H9 (cell line): ENCODE measurements around the gene ITIH4. TPM values are rescaled to one million over a fixed set of nuclear protein-coding genes. Genes with fewer than 3 reads are reported as not detected.
A peak's percentile ranks its signal among the peaks of the same experiment; 100 is the strongest.

ENCODE experiments used
- DNase-seq: peaks from one replicate; pipeline ENCODE4 v3.0.0-alpha.2; 2017
- H2AFZ ChIP-seq: one replicate; pipeline ENCODE4 v1.6.1; 2013; ENCODE audit warnings: mild to moderate bottlenecking, low read length, control low read depth, moderate library complexity
- H2AK5ac ChIP-seq: 2 replicates; pipeline ENCODE4 v1.6.1; 2013; ENCODE audit warnings: low read length, control low read depth, mixed read lengths; ENCODE audit not compliant: insufficient read length
- H2BK120ac ChIP-seq: one replicate; pipeline ENCODE4 v1.6.1; 2013; ENCODE audit warnings: low read depth, mild to moderate bottlenecking, low read length, control low read depth, inconsistent platforms; ENCODE audit not compliant: poor library complexity, severe bottlenecking
- H2BK12ac ChIP-seq: 2 replicates; pipeline ENCODE4 v1.6.1; 2013; ENCODE audit warnings: low read length, control low read depth, mixed read lengths, low read depth; ENCODE audit not compliant: insufficient read length
- H2BK15ac ChIP-seq: 2 replicates; pipeline ENCODE4 v1.6.1; 2013; ENCODE audit warnings: low read depth, low read length, control low read depth
- H2BK20ac ChIP-seq: one replicate; pipeline ENCODE4 v1.6.1; 2013; ENCODE audit warnings: low read depth, mild to moderate bottlenecking, low read length, control low read depth, inconsistent platforms; ENCODE audit not compliant: poor library complexity, severe bottlenecking
- H2BK5ac ChIP-seq: 2 replicates; pipeline ENCODE4 v1.6.1; 2013; ENCODE audit warnings: low read length, control low read depth, mixed read lengths; ENCODE audit not compliant: insufficient read length
- H3K14ac ChIP-seq: 2 replicates; pipeline ENCODE4 v1.6.1; 2013; ENCODE audit warnings: low read length, control low read depth; ENCODE audit not compliant: insufficient read depth
- H3K18ac ChIP-seq: 2 replicates; pipeline ENCODE4 v1.6.1; 2013; ENCODE audit warnings: low read depth, mild to moderate bottlenecking, mixed read lengths, low read length, control low read depth; ENCODE audit not compliant: insufficient read length
- H3K23ac ChIP-seq: 2 replicates; pipeline ENCODE4 v1.6.1; 2013; ENCODE audit warnings: low read length, control low read depth, mixed read lengths, low read depth; ENCODE audit not compliant: insufficient read length
- H3K23me2 ChIP-seq: 2 replicates; pipeline ENCODE4 v1.6.1; 2013; ENCODE audit warnings: low read depth, mild to moderate bottlenecking, mixed read lengths, low read length, control low read depth; ENCODE audit not compliant: insufficient read length, poor library complexity, severe bottlenecking
- H3K27ac ChIP-seq: 2 replicates; pipeline ENCODE4 v1.5.1; 2013; ENCODE audit warnings: low read length, control low read depth, mixed read lengths, low read depth; ENCODE audit not compliant: insufficient read length
- H3K27me3 ChIP-seq: 2 replicates; pipeline ENCODE4 v1.6.1; 2013; ENCODE audit warnings: low read length, control low read depth, inconsistent platforms; ENCODE audit not compliant: insufficient read depth
- H3K4ac ChIP-seq: 2 replicates; pipeline ENCODE4 v1.6.1; 2013; ENCODE audit warnings: low read depth, mild to moderate bottlenecking, control low read depth, inconsistent platforms, low read length, moderate library complexity
- H3K4me1 ChIP-seq: 2 replicates; pipeline ENCODE4 v1.6.1; 2013; ENCODE audit warnings: low read length, control low read depth, inconsistent platforms; ENCODE audit not compliant: insufficient read depth
- H3K4me2 ChIP-seq: 2 replicates; pipeline ENCODE4 v1.6.1; 2013; ENCODE audit warnings: low read length, control low read depth, mixed read lengths; ENCODE audit not compliant: insufficient read length, insufficient read depth
- H3K56ac ChIP-seq: 2 replicates; pipeline ENCODE4 v1.6.1; 2013; ENCODE audit warnings: low read depth, mild to moderate bottlenecking, mixed read lengths, low read length, control low read depth; ENCODE audit not compliant: insufficient read length
- H3K79me1 ChIP-seq: 2 replicates; pipeline ENCODE4 v1.6.1; 2013; ENCODE audit warnings: low read depth, mild to moderate bottlenecking, moderate library complexity, low read length, control low read depth, inconsistent platforms; ENCODE audit not compliant: insufficient read depth, poor library complexity, severe bottlenecking
- H3K79me2 ChIP-seq: 2 replicates; pipeline ENCODE4 v1.6.1; 2013; ENCODE audit warnings: low read length, control low read depth, inconsistent platforms; ENCODE audit not compliant: insufficient read depth
- H3K9ac ChIP-seq: 2 replicates; pipeline ENCODE4 v1.6.1; 2013; ENCODE audit warnings: low read length, control low read depth, mixed read lengths; ENCODE audit not compliant: insufficient read length; ENCODE audit errors: extremely low read depth
- H3K9me3 ChIP-seq: one replicate; pipeline ENCODE4 v1.6.1; 2013; ENCODE audit warnings: low read depth, low read length, inconsistent platforms; ENCODE audit not compliant: control insufficient read depth
- H3T11ph ChIP-seq: one replicate; pipeline ENCODE4 v1.6.1; 2013; ENCODE audit warnings: mild to moderate bottlenecking, low read length, control low read depth, inconsistent platforms
- H4K20me1 ChIP-seq: one replicate; pipeline ENCODE4 v1.6.1; 2013; ENCODE audit not compliant: control insufficient read depth, insufficient read length, insufficient read depth
- H4K5ac ChIP-seq: 2 replicates; pipeline ENCODE4 v1.6.1; 2013; ENCODE audit warnings: low read depth, mild to moderate bottlenecking, mixed read lengths, low read length, control low read depth; ENCODE audit not compliant: insufficient read length
- H4K8ac ChIP-seq: replicated peaks from 2 replicates; pipeline ENCODE4 v1.6.1; 2013; ENCODE audit warnings: low read length, control low read depth, mixed read lengths, low read depth; ENCODE audit not compliant: insufficient read length
- H4K91ac ChIP-seq: 2 replicates; pipeline ENCODE4 v1.6.1; 2013; ENCODE audit warnings: low read depth, mild to moderate bottlenecking, moderate library complexity, mixed read lengths, low read length, control low read depth; ENCODE audit not compliant: insufficient read length
- H3K27ac Mint-ChIP-seq, 3 experiments: 2 replicates in 2 of 3; 3 replicates in 1 of 3; pipeline ENCODE4 v1.8.0; 2020 to 2021; ENCODE audit warnings: mixed read lengths in 3 of 3, mild to moderate bottlenecking in 1 of 3, moderate library complexity in 1 of 3
- H3K27me3 Mint-ChIP-seq: 2 replicates; pipeline ENCODE4 v1.8.0; 2021; ENCODE audit warnings: low read depth, mild to moderate bottlenecking, moderate library complexity, mixed read lengths
- H3K36me3 Mint-ChIP-seq, 3 experiments: 2 replicates in 2 of 3; 3 replicates in 1 of 3; pipeline ENCODE4 v1.8.0; 2020 to 2021; ENCODE audit warnings: low read depth in 3 of 3, mixed read lengths in 3 of 3; ENCODE audit not compliant: insufficient read depth in 1 of 3
- H3K4me1 Mint-ChIP-seq, 2 experiments: 2 replicates each; pipeline ENCODE4 v1.8.0; 2020; ENCODE audit warnings: mixed read lengths in 2 of 2
- H3K4me3 Mint-ChIP-seq, 2 experiments: 2 replicates in 1 of 2; 3 replicates in 1 of 2; pipeline ENCODE4 v1.8.0; 2020 to 2021; ENCODE audit warnings: mild to moderate bottlenecking in 2 of 2, mixed read lengths in 2 of 2, moderate library complexity in 1 of 2
- H3K9me3 Mint-ChIP-seq, 2 experiments: 2 replicates in 1 of 2; 3 replicates in 1 of 2; pipeline ENCODE4 v1.8.0; 2020; ENCODE audit warnings: mild to moderate bottlenecking in 2 of 2, mixed read lengths in 2 of 2, moderate library complexity in 1 of 2
- WGBS: extraction: QIAGEN DNeasy Blood & Tissue Kit; methylation state at CpG from one replicate; pipeline ENCODE4 v1.1.7; 2013; ENCODE audit warnings: missing lambda C conversion rate, low lambda C conversion rate, mixed read lengths; ENCODE audit not compliant: insufficient read length; ENCODE audit errors: extremely low coverage; 5-methylcytosine and 5-hydroxymethylcytosine counted together
- long read RNA-seq: library from polyadenylated mRNA; unstranded; transcript quantifications from one replicate; pipeline ENCODE4 v2.0.0, GENCODE V29; 2020
- total RNA-seq: library from RNA; stranded (reverse); gene quantifications from 2 replicates; pipeline ENCODE4 v1.2.1, GENCODE V29; 2021
- TF ChIP-seq, protein P1 (sequence below): fragments of 200-600 bp; sonication (generic); conservative IDR thresholded peaks from 3 replicates; pipeline ENCODE4 v1.8.0; 2021; ENCODE audit warnings: antibody characterized with exemption, mild to moderate bottlenecking

The ITIH4 gene
- 3.0 and 3.4 TPM in 2 replicates for total RNA-seq
- long read RNA-seq: 0 reads

DNA sequence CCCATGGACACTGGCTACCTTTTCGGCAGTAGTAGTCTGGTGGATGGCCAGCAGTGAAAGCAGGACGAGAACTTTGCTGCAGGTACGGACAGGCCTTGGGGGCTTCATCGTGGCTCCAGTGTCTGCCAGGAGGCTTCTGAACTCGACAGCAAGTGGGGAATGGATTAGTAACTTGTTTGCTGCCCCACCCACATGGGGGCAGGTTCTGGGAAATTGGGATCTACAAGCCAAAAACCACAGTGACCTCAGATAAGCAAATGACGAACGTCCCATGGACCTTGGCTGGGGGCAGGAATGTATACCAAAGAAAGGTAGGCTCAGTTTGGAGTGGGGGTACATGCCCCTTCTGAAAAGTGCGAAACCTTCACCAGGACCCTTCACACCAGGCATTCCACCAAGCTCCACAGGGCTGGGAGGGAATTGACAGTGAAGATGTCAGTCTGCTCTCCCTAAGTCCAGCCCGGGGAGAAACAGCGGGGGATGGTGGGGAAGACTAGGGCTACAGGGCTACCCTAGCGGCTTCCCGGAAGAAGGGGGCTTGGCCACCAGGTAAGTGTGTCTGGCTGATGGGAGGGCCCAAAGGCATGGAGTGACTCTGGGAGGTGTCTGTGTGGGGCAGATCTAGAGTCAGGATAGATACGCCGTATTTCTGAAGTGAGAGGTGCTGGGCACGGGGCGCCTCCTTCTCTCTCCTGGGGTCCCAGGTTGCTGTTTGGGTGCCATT is at the start of gene ITIH4:
ITIH4 (minus strand) TSS at position 138 of the 724 bp plus-strand sequence; CDS start at position 108, 30 bp downstream.
- no peaks in the 10 kb centered on the region for H3K9me3 Mint-ChIP-seq
- Histone ChIP-seq H3K4ac (no peak within 1 kb of the TSS), H3K9me3 (no peaks in the 10 kb centered on the region), H4K5ac (no peak within 1 kb of the TSS), H2BK5ac (no peak within 1 kb of the TSS), H3K9ac (no peak within 1 kb of the TSS), H2AFZ (no peak within 1 kb of the TSS), H3T11ph (no peak within 1 kb of the TSS), H2BK15ac (no peak within 1 kb of the TSS), H2BK20ac (no peak within 1 kb of the TSS), H3K79me1 (no peaks in the 10 kb centered on the region), H2BK120ac (no peak within 1 kb of the TSS), H3K23ac (no peak within 1 kb of the TSS), H4K8ac (no peak within 1 kb of the TSS), H2BK12ac (no peak within 1 kb of the TSS), H3K27ac (no peak within 1 kb of the TSS), H4K20me1 (no peaks in the 10 kb centered on the region), H4K91ac (no peak within 1 kb of the TSS), H3K79me2 (no peaks in the 10 kb centered on the region), H2AK5ac (no peak within 1 kb of the TSS), H3K56ac (no peak within 1 kb of the TSS), H3K4me2 (no peak within 1 kb of the TSS), H3K14ac (no peak within 1 kb of the TSS), H3K23me2 (no peaks in the 10 kb centered on the region), H3K4me1 (no peaks in the 10 kb centered on the region), H3K18ac (no peak within 1 kb of the TSS), H3K27me3 (no peaks in the 10 kb centered on the region; the same call in 1 of the 2 replicates)
- H3K4me3 Mint-ChIP-seq: no peak within 1 kb of the TSS
- H3K36me3 Mint-ChIP-seq: no peaks in the 10 kb centered on the region; a peak in 1 of 7 replicates
- WGBS: no CpG with 5 or more reads among the region's 16 CpGs
- TF ChIP-seq, protein P1, sequence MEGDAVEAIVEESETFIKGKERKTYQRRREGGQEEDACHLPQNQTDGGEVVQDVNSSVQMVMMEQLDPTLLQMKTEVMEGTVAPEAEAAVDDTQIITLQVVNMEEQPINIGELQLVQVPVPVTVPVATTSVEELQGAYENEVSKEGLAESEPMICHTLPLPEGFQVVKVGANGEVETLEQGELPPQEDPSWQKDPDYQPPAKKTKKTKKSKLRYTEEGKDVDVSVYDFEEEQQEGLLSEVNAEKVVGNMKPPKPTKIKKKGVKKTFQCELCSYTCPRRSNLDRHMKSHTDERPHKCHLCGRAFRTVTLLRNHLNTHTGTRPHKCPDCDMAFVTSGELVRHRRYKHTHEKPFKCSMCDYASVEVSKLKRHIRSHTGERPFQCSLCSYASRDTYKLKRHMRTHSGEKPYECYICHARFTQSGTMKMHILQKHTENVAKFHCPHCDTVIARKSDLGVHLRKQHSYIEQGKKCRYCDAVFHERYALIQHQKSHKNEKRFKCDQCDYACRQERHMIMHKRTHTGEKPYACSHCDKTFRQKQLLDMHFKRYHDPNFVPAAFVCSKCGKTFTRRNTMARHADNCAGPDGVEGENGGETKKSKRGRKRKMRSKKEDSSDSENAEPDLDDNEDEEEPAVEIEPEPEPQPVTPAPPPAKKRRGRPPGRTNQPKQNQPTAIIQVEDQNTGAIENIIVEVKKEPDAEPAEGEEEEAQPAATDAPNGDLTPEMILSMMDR: no peak
- no peak for DNase-seq
- H3K27me3 Mint-ChIP-seq: no peaks in the 10 kb centered on the region; the same call in 1 of the 2 replicates
- H3K4me1 Mint-ChIP-seq: peaks cover 21 to 35% of the 10 kb centered on the region in 2 experiments
- peak within 1 kb of the TSS in 2 of 3 experiments; percentile 68 to 80; a peak in 2 of 7 replicates for H3K27ac Mint-ChIP-seq
